COLO668 (cell line): ENCODE data around the gene PLA2G4E.
A peak's percentile ranks its signal among the peaks of the same experiment; 100 is the strongest.

ENCODE experiments used
- DNase-seq: peaks from one replicate; lab custom pipeline; 2025; ENCODE audit not compliant: unreplicated experiment; lab: John Stamatoyannopoulos, UW

The PLA2G4E gene

GRCh38 chr15:42053010-42053409, 32.2 kb upstream of the PLA2G4E start:
- DNase-seq, result no peak

DNA sequence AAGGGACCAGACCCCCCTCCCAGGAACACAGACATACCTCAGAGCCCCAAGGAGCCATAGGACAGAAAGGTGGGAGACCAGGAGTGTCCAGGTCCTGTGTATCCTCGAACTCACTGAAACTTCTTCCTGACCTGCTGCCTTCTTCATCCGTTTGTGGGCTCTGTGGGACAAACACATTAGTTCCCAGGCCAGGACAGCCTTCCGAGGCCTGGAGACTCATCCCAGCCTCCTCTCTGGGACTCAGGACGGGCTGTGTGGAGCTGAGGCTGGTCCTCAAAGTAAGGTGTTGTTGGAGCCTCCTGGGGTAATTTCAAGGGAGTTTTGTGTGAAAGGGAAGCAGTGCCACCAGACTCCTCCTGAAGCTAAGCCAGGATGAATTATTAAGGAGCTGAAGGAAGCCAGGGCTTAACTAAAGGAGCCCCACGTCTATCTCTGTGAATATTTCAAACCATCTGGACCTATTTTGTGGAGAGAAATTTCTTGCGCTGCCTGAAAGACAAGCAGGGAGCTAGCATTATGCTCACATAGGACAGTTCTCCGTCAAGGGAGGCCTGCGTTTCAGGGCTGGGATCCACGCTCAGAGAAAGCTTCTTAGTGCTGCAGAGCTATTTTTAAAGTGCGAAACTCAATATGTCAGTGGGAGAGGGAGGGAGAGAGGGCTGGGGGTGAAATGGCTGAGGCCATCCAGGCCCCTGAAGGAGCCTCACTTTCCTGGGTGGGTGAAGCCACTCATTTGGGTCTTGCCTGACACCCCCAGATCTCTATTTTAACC, 29.8 kb upstream of the PLA2G4E start:
- no peak for DNase-seq

DNA sequence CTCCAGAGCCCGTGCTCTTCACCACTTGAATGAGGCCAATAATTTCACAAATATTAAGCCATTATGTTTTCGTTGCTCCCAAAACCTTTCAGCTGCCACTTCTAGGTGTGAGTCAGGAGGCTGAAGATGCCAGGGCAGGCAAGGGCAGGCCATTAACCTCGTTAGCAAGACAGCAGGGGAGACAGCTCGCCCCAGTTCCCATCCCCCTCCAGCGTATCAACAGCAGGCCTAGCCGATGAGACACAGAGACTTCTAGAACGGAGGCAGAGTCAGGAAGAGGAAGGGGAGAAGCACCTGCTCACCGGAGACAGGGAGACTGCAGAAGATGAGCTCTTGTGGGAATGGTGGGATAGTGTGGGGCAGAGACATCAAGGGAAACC, 28.0 kb upstream of the PLA2G4E start:
- DNase-seq, result no peak

DNA sequence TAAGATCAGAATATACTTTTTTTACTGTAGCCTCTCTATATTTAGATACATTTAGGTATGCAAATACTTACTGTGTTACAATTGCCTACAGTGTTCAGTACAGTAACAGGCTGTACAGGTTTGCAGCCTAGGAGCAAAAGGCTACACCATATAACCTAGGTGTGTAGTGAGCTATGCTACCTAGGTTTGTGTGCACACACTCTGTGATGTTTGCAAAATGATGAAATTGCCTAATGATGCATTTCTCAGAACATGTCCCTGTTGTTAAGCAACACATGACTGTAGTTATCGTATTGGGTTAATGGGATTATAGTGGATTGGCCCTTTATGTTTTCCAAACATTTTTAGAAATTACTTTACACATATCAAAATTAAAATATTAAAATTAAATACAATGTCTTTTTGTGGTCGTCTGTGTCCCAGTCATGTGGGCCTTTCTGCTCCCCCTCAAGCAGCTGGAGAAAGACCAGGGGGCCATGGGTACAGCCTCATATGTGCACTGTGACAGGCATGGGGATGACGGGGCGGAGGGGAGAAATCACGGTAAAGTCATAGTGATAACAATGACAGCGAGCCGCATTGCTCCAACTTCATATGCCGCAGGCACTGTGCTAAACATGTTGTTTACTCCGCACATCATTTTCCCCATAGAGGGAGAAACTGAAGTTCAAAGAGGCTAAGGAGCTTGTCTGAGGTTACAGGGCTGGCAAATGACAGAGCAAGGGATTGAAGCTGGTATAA, 27.4 kb upstream of the PLA2G4E start:
- no peak for DNase-seq

- DNase-seq, result no peak
Measured at GRCh38 chr15:42046597-42046996, 25.8 kb upstream of the PLA2G4E start.

DNA sequence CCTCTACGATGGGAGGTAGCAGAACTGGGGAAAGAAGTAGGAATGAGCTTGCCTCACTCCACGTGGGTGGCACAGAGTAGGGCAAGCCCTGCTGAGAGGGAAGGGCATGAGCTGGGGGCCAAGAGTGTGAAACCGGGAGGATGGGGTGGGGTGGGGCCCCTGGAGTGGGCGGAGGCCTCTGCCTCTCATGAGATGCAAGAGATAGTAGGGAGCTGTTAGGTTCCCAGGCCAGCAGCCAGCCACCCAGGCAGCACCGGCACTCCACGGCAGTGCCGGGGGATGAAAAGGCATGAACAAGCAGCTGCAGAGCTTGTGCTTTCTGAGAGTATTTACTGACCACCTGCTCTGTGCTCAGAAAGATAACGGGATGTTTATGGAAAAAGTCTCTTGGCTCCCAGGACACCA, 24.4 kb upstream of the PLA2G4E start:
- no peak for DNase-seq

DNA sequence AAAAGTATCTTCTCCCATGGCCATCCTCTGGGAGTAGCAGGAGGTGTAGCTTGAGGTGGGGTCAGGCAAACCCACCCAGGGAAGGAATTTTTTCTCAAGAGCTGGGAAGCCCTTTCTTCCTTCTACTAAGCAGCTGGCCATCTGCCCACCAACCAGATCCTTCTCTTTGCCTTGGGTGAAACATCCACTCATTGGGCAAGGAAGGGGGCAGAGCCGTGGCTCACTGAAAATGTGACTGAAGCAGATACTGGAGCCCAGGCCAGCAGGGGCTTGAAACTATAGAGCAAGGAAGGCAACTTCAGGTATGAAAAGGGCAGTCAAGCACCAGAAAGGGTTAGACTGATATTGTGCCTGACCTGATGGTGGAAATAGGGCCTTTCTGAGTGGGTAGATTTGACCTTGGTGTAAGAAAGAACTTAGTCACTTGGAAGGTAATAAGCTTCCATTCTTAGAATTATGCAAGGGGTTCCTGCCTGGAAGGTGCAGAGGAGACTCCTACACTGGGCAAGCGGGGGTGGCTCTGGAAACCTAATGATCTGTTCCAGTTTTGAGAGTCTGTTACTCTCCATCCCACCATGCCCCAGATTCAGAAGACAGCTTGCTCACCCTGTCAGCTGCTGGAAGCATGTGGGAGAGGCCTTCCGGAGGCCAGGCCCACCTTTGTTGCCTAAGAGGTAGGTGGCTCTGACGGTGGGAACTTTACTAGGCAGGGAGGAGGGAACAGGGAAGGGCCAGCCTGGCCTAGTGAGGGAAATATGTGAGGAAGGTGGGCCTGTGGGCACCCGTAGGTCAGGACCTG, 22.0 kb upstream of the PLA2G4E start:
- DNase-seq, result no peak

- no peak for DNase-seq
Measured at GRCh38 chr15:42038401-42038800, 17.6 kb upstream of the PLA2G4E start.

DNA sequence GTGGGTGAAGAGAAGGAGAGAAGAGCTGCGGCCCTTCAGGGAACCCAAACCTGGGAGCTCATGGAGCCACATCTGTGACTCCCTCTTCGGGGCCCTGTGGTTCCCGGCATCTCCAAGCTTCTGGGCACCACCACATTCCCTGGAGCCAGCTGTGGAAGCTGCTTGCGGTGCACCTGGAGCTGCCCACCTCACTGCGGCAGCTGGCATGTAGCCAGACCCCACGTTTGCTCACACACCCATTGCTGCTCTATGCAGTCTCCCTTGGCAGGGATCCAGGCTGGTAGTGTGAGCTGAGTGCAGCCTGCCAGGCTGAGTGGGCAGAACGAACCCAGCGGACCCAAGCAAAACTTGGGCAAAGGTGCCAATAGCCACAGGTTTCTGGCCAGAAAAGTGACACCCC, 16.8 kb upstream of the PLA2G4E start:
- peak; percentile 95 for DNase-seq

DNA sequence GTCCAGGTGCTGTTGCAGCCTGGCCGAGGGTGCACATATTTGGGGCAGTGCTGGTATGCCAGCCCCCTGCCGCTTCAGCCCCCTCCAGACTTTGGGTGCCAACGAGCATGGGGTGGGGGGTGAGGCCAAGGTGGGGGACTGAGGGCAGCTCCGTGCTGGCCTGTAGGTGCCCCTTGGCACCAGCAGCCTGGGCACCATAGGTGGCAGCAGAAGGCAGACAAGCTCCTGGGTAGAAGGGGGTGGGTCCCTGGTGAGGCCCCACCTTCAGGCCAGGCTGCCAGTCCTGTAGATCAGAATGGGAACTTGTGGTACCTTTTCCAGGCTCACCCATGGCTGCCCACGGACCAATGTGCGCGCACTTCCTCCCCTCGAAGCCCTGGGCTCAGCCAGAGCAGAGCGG, 16.1 kb upstream of the PLA2G4E start:
- no peak for DNase-seq

DNA sequence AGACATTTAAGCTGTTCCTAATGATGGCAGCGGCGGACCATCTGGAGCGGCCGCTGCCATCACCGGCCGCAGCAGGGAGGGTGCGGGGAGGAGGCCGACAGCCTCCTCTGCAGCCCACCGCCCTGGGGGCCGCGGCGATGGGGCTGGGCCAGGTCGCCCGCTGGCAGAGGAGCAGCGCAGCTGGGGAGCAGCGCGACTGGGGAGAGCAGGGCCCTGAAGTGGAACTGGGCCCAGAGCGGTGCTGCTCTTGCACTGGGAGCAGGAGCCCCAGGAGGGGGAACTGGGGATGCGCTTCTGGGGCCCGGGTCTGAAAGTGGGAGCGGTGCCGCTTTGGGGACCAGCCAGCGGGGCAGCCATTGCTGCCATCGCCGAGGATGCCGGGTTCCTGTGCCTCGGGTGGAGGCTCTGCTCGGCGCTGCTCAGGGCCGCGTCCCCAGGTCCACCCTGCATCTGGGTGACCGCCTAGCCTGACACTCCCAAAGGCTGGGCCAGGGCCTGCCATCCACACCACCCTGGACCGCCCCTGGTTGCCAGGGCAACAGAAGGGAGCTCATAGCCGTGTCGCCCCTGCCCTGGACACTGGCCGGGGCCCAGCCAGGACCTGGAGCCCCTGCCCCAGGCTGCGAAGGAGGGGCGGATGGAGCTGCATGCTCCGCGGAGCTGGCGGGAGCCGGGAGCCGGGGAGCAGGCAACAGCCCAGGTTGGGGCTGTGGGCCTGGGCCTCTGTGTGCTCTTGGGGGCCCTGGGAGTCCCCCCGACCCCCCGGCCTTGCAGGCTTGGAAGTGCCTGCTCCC, 15.5 kb upstream of the PLA2G4E start:
- no peak for DNase-seq

GRCh38 chr15:42035435-42035761, 14.6 kb upstream of the PLA2G4E start:
- peak; percentile 32 for DNase-seq

DNA sequence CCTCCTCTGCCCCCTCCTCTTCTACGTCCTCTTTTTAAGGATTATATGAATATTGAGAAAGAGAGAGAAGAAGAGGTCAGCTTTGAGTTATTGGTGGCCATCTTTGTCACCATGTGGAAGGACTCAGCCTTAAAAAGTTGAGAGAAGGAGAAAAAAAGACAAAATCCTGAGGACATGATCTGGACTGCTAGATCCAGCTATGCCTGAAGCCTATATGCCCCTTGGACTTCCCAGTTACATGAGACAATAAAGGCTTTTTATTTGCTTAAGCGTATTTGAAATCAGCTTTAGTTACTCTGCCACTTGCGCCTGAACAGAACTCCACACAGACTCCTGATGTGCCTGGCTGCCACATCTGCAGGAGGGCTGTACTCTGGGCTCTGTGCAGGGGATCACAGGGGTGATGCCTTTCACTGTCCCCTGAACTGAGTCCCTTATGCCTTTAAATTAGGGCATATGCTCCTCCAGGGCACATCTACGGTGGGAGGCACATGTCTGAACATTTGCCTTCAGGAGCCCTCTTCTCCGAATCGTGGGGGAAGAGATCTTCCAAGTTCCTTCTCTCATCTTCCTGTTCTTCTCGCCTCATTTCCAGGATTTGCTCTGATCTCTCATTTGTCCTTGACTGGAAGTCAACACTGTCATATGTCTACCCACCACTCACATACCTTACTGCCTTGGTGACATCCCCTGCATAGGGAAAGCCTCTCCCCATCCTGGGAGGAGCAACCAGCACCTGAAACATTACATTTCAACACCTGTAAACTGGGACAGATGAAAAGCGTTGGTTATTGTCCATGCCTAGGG, 14.0 kb upstream of the PLA2G4E start:
- DNase-seq, result no peak

GRCh38 chr15:42033214-42033873, 12.5 kb upstream of the PLA2G4E start:
- no peak for DNase-seq

DNA sequence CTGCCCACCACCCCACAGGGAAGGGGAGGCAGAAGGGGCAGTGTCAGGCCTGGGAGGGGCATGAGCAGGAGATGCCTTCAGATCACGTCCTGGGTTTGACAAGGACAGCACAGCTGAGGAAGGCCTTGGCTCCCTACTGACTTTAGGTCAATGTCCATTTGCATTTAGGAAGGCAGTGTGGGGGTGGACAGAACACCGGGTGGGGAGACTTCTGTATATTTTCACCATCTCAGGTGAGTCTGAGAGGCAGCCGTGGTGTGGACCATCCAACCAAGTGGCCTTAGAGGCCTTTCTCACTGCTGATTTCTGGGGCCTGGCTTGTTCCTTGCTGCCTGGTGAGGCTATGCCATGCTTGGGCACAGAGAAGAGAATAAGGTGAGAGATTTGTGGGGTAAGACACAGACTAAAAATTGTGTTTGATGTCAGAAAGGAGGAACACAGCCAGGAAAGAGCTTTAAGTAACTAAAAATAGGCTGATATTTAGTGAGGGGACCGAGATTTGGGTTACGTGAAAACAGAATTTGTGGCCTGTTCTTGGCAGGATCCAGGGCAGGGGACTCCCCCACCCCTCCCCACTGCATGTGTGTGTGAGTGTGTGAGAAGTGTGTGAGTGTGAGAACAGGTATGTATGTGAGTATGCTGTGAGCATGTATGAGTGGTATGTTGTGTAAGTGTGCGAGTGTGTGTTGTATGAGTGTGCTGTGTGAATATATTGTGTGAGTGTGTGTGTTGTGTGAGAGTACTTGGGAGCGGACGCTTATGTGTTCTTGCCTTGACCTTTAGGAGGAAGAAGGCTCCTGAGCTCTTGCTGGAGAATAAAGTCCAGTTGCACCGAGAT, 11.8 kb upstream of the PLA2G4E start:
- no peak for DNase-seq

- no peak for DNase-seq
Measured at GRCh38 chr15:42031198-42031915, 10.5 kb upstream of the PLA2G4E start.

DNA sequence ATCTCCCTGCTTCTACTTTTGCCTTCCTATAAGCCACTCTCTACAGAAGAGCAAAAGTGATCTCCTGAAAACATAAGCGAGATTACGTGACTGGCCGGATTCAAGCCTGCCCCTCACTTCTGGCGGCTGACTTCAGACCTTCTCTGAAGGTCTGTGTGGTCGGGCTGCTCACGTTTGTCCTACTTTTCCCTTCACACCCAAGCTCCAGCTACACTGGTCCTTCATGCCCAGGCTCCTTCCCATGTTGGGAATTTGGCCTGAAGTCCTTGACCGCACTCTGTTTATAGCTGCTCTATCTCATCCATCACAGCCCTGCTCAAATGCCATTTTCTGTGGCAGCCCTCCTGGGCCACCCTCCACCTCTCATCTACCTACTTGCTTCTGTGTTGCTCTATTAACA, 6.7 kb upstream of the PLA2G4E start:
- no peak for DNase-seq

DNA sequence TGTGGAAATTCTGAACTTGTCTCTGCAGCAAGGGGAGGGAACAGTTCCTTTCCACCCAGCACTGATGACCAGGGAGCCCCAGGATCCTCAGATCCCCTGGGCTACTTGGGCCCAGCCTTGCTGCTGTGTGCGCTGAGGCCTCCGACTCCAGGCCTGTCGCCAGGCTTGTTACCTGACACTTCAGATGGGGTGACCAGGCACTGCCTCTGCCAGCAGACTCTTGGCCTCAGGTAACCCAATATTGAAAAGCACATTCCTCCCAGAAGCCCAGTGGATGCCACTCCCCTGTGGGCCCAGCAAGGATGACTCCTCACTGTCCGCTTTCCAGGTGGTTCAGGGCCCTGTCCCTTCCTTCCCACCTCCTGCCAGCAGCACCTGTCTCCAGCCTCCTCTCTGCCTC, 3.5 kb upstream of the PLA2G4E start:
- no peak for DNase-seq
